AG04450 (cell line): ENCODE data around the gene XAGE1B. TPM values are rescaled to one million over a fixed set of nuclear protein-coding genes. Genes with fewer than 3 reads are reported as not detected.
"Not testable (repeated sequence)": the region's sequence is repeated elsewhere in the genome, so short reads cannot be mapped to it uniquely, and the experiment has no call there.

Experiments used
- CTCF ChIA-PET: fragments of 300-600, 350-600 bp; formaldehyde crosslinking; extraction: SDS; loops from one replicate; lab custom pipeline; 2022; ENCODE audit warnings: antibody characterized with exemption, inconsistent platforms; lab: Charles Lee
- POLR2A ChIA-PET: fragments of 350-600 bp; formaldehyde crosslinking; extraction: SDS; loops from one replicate; lab custom pipeline; 2021; ENCODE audit warnings: antibody characterized with exemption, inconsistent platforms; lab: Yijun Ruan, JAX
- DNase-seq: peaks from one replicate; pipeline ENCODE4 v3.0.0-alpha.2; 2011; ENCODE audit warnings: low read depth, low spot score
- H3K27ac ChIP-seq: one replicate; pipeline ENCODE4 v1.5.1; 2012; ENCODE audit warnings: low read depth, low read length, control low read depth
- H3K27me3 ChIP-seq: one replicate; pipeline ENCODE4 v1.6.0; 2012; ENCODE audit warnings: low read length; ENCODE audit not compliant: control insufficient read depth, insufficient read depth
- H3K4me3 ChIP-seq: 2 replicates; pipeline ENCODE4 v1.5.1; 2011; ENCODE audit warnings: mild to moderate bottlenecking, low read depth, low read length, control low read depth
- H3K9me3 ChIP-seq: 2 replicates; pipeline ENCODE4 v1.5.1; 2012; ENCODE audit warnings: low read length; ENCODE audit not compliant: control insufficient read depth, insufficient read depth
- polyA plus RNA-seq: library from polyadenylated mRNA; depleted of rRNA; stranded (reverse); fragments of >200 nt; gene quantifications from 2 replicates; pipeline ENCODE4 v1.2.3, GENCODE V29; 2011; rRNA removed
- small RNA-seq: library from RNA; depleted of rRNA; stranded (forward); fragments of <200 nt; gene quantifications from one replicate; pipeline ENCODE3, GENCODE V24; 2012; ENCODE audit warnings: low read depth; ENCODE audit not compliant: insufficient read length
- TF ChIP-seq, protein P1 (sequence below): IDR thresholded peaks from 2 replicates; pipeline ENCODE4 v1.5.1; 2011; ENCODE audit warnings: low read depth, low read length, control low read depth, inconsistent platforms

The XAGE1B gene
- polyA plus RNA-seq, 1 experiment, result not detected

DNA sequence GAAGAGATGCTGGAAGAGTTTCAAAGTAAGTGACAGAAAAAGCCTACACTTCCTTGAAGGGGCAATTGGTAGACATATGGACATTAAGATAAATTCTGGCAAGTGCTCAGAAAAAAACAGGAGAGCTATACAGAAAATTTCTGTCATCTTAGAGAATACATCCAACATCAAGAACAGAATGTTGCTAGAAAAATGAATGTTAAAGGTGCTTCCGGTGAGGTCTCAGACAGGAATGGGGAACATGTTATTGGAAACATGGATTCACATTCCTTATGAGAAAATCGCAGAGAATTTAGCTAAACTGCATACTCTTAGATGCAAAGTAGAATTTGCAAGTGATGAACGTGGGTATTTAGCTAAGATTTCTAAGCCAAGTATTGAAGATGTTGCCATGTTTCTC is 9.5 kb downstream of the XAGE1B start:
- no peak overlapping the region for H3K4me3 ChIP-seq
- ChIA-PET CTCF (no interaction called here), POLR2A (no interaction called here)
- no peaks in the 10 kb centered on the region for H3K9me3 ChIP-seq
- no peak for DNase-seq
- no peaks in the 10 kb centered on the region for H3K27me3 ChIP-seq
- TF ChIP-seq, protein P1, sequence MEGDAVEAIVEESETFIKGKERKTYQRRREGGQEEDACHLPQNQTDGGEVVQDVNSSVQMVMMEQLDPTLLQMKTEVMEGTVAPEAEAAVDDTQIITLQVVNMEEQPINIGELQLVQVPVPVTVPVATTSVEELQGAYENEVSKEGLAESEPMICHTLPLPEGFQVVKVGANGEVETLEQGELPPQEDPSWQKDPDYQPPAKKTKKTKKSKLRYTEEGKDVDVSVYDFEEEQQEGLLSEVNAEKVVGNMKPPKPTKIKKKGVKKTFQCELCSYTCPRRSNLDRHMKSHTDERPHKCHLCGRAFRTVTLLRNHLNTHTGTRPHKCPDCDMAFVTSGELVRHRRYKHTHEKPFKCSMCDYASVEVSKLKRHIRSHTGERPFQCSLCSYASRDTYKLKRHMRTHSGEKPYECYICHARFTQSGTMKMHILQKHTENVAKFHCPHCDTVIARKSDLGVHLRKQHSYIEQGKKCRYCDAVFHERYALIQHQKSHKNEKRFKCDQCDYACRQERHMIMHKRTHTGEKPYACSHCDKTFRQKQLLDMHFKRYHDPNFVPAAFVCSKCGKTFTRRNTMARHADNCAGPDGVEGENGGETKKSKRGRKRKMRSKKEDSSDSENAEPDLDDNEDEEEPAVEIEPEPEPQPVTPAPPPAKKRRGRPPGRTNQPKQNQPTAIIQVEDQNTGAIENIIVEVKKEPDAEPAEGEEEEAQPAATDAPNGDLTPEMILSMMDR, result no peak
- H3K27ac ChIP-seq, result no peak overlapping the region

DNA sequence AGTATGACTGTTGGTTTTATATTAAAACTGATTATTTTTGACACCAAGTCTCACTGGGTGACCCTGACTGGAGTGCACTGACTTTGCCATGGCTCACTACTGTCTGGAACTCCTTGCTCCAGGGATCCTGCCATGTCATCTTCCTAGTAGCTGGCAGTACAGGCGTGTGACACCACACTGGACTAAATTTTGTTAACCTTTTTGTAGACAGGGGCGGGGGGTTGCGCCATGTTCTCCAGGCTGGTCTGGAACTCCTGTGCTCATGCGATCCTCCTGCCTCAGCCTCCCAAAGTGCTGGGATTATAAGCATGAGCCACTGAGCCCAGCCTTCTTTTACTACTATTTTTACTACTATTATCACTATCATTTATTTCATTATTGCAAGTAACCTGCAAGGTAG is 12.3 kb downstream of the XAGE1B start:
- CTCF ChIA-PET, result no interaction called here
- DNase-seq, result no peak
- POLR2A ChIA-PET, result no interaction called here
- TF ChIP-seq, protein P1, result no peak
- no peak overlapping the region for H3K27ac ChIP-seq
- H3K4me3 ChIP-seq, result no peak overlapping the region
- H3K9me3 ChIP-seq, result no peaks in the 10 kb centered on the region
- H3K27me3 ChIP-seq, result no peaks in the 10 kb centered on the region

DNA sequence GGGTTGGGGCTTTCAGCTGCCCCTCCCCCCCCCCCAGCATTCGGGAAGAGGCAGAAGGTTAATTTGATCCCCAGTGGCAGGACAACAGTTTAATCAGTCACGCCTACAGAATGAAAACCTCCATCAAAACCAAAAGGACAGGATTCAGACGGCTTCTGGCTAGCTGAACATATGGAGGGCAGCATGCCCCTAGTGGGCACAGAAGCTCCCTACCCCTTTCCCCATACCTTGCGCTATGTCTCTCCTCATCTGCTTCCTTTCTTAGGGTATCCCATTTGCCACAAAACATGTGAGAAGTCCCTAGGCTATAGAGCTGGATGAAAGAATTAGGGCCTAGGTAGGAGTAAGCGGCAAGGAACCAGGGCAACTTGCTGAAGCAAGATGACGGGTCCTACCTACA is 15.5 kb downstream of the XAGE1B start:
- H3K27ac ChIP-seq, H3K4me3 ChIP-seq, DNase-seq, POLR2A ChIA-PET, H3K27me3 ChIP-seq, H3K9me3 ChIP-seq, CTCF ChIA-PET: not testable (repeated sequence)

DNA sequence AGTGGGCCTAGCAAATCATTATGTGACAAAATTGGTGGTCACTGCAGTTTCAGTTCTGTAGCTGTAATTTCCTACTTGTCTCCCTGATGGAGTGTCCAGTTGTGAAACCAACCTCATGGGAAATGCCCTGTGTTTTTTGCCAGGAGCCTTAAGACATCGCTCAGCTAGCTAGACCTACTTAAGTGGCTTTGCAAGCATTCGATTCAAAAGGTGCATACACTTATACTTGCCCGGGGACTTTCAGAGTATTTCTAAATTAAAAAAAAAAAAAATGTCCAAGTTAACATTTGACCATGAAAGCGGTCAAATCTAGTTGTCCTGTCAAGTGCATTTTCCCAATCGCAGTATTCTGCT is 20.5 kb downstream of the XAGE1B start:
- H3K9me3 ChIP-seq, H3K4me3 ChIP-seq, CTCF ChIA-PET, DNase-seq, H3K27me3 ChIP-seq, POLR2A ChIA-PET, H3K27ac ChIP-seq: not testable (repeated sequence)

DNA sequence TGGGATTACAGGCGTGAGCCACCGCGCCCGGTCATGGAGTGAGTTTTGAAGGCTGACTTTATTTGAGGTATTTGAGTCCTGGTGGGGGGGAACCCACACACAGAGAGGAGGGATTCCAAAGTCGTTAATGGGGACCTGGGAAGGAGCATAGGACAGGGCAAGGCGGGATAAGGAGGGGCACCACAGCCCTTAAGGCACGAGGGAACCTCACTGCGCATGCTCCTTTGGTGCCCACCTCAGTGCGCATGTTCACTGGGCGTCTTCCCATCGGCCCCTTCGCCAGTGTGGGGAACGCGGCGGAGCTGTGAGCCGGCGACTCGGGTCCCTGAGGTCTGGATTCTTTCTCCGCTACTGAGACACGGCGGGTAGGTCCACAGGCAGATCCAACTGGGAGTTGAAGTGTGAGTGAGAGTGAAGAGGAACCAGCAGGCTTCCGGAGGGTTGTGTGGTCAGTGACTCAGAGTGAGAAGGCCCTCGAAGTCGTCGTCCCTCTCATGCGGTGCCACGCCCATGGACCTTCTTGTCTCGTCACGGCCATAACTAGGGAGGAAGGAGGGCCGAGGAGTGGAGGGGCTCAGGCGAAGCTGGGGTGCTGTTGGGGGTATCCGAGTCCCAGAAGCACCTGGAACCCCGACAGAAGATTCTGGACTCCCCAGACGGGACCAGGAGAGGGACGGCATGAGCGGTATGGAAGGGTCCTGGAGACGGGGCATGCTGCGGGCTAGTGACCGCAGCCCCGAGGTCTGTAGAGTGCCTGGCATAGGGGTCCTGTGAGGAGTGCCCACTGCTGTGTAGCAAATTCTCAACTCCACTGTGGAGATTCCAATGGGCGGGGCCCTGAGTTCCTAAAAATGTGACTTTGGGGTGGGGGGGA is 21.1 kb downstream of the XAGE1B start, which contains the start of gene XAGE1A:
TSS of gene XAGE1A (plus strand) at position 264 of the 874 bp plus-strand sequence. CDS start 1,554 bp downstream, outside the sequence.
- CTCF ChIA-PET, H3K4me3 ChIP-seq, H3K9me3 ChIP-seq, H3K27me3 ChIP-seq, H3K27ac ChIP-seq, DNase-seq, POLR2A ChIA-PET: not testable (repeated sequence)

DNA sequence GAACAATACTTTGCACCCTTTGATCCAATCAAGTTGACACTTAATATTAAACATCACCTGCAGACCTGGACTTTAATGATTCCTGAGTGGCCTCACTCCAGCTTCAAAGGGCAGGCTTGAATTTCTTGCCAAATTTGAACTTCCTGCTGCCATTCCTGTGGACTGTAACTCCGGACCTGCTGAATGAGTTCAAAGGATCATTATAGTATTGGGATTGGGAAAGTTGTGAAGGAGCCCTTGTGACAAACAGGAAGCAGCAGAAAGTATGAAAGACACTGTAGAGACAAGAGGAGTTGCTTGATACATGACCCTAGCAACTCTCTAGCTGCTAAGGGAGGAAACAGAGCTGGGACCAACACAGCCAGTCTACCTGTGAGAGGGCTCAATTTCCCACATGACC is 45.6 kb downstream of the XAGE1B start:
- H3K4me3 ChIP-seq, H3K27me3 ChIP-seq, POLR2A ChIA-PET, DNase-seq, H3K27ac ChIP-seq, CTCF ChIA-PET, H3K9me3 ChIP-seq: not testable (repeated sequence)

Small RNAs within 50 kb of the gene (small RNA-seq; reads per million reads assigned to genes)
- gene BX510359.8 (not detected), gene RBM22P7 (not detected)

Other genes with a start within 250 kb of the XAGE1B start
- not detected in 2 replicates for gene XAGE2, start 148.0 kb downstream of the XAGE1B start, polyA plus RNA-seq
- not detected in 2 replicates for gene XAGE1A, start 21.3 kb downstream of the XAGE1B start, polyA plus RNA-seq
- gene SSX7, start 137.8 kb upstream of the XAGE1B start, polyA plus RNA-seq, result not detected in 2 replicates
- not detected in 2 replicates for gene SSX2, start 190.1 kb upstream of the XAGE1B start, polyA plus RNA-seq
- gene SSX2B, start 234.2 kb upstream of the XAGE1B start, polyA plus RNA-seq, result not detected in 2 replicates